HS-27A (cell line): ENCODE data around the gene LIPE.
A peak's percentile ranks its signal among the peaks of the same experiment; 100 is the strongest.

ENCODE experiments used
- DNase-seq: peaks from one replicate; pipeline ENCODE4 v3.0.0-alpha.2; 2012; ENCODE audit warnings: low read depth, missing footprints

Gene LIPE

DNA sequence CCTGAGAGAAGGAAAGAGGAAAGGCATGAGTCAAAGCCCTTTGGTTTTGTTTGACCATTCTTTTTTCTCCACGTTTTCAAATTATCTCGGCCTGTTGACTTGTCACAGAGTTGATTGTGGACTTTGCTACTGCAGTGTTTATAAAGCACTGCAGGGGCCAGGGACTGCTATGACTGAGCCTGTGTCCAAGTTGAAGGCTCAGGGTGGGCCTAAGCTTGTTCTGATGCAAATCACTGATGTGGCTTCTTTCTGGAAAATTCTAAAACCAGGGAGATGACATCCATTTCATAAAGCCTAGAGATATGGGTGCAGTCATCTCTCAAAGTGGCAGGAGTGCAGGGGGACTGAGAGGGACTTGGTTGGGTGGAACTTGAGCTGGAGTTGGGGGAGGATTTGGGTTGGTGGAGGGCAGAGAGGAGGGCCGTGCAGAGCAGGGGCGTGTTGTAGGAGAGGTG lies 16.8 kb upstream of the LIPE start:
- no peak for DNase-seq

DNA sequence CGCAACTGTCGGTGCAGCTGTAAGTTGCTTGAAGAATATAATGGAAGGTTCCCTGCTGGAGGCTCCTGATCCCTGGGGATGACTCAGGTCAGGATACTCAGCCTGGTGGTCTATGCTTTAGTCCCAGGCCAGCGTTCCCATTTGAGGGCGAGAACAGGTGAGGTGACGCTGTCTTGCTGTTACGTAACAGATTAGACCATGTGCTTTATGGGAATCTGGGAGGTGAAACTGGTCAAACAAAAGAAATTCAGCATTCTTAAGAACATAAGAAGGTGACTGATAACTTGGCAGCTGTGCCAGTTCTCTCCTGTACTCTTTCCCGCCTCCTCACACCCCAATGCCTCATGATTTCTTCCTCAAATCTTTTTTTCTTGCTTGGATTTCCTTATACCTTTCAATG lies 15.6 kb upstream of the LIPE start, which contains the start of gene CXCL17:
Gene CXCL17, minus strand, starts transcription at position 114 of the 400 bp plus-strand sequence. CDS start 114 bp downstream, outside the sequence.
- DNase-seq, result no peak

DNA sequence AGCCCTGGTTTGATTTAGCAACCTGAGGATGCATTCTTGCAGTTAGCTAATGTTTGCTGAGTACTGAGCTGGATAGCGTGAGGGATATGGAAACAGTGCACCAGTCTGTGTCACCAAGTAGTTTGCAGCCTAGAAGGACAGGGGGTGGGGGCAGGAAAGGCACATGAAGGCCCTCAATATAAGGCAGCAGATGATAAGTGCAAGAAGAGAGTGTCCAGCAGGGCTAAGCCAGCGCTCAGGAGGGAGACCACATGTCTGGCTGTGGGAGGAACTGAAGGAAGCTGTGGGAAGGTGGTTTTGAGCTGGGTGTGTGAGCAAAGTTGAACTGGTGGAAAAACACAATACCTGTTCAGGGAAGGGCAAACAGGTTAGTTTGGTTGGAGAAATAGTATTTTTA lies 13.9 kb upstream of the LIPE start:
- no peak for DNase-seq

DNA sequence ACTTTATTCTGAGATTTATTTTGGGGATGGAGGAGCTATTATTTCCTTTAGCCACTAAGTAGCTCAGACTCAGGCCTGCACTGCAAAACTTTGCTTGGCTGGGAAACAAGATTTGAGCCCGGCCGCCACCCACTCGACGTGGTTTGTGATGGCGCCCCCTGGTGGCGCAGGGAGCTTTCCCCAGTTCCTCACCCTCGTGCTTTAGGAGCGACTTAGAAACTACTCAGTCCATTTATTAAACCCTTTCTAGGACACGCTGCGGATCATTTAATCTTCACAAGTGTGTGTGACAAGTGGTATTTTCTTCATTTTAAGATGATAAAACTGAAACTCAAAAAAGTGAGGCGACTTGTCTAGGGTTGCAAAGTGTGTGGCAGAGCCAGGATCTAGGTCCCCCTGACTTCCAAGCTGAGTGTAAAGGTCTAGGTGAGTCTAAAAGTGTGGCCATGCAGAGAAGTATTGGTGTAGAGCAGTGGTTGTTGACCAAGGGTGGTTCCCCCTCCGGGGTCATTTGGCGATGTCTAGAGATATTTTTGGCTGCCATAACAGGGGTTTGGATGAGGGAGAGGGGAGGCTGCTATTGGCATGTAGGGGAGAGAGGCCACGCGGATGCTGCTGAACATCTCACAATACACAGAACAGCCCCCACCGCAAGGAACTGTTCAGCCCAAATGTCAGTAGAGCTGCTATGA lies 13.3 kb upstream of the LIPE start:
- peak; percentile 42 for DNase-seq

DNA sequence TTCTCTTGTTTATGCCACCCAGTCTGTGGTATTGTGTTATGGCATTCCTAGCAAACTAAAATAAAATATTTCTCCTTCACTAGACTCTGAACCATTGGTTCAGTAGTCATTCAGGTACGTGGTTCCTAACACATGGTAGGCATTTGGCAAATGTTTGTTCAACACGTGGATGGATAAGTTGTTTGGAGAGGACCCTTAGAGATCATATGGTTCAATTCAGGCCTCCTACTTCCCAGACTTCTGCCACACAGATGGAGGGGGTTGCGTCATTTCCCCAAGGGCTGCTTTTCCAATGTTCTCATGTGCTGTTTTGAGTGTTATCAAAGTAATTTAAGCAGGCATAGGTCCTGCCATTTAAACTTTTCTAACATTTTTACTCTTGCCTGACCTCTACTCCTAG lies 8.8 kb upstream of the LIPE start:
- DNase-seq, result no peak

- no peak for DNase-seq
Observed at GRCh38 chr19:42435316-42435715, 8.1 kb upstream of the LIPE start.

- DNase-seq, result peak; percentile 64
Observed at GRCh38 chr19:42433503-42434260, 6.5 kb upstream of the LIPE start.

DNA sequence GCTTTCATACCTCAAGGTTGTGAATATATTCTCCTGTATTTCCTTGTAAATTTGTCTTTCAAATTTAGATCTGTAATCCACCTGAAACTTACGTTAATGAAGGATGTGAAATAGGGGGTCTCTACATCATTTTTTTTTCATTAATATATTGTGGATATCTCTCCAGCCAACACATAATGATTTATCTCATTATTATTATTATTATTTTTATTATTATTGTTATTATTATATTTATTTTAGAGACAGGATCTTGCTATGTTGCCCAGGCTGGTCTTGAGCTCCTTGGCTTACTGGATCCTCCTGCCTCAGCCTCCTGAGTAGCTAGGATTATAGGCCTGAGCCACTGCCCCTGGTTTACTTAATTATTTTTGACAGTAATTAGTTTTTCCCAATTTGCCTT lies 4.3 kb upstream of the LIPE start:
- no peak for DNase-seq

DNA sequence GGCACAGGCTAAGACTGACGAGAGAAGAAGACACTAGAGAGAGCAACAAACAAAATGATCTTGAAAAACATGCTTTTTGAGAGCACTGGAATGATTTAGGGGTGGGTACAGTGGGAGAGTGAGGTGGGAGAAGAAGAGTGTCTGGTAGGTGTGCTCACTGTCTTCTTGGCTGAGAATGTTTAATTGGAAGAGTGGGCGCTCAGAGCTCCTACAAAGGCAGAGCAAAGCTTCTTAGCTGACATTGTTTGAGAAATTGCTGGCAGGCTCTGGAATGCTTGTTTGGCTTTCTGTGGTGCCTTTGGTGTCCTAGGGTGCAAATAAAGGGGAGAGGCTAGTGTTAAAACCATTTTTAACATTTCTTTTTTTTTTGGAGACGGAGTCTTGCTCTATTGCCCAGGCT lies 1.5 kb upstream of the LIPE start:
- DNase-seq, result no peak

GRCh38 chr19:42426643-42427042 lies 545 bp downstream of the LIPE start:
- DNase-seq, result no peak

DNA sequence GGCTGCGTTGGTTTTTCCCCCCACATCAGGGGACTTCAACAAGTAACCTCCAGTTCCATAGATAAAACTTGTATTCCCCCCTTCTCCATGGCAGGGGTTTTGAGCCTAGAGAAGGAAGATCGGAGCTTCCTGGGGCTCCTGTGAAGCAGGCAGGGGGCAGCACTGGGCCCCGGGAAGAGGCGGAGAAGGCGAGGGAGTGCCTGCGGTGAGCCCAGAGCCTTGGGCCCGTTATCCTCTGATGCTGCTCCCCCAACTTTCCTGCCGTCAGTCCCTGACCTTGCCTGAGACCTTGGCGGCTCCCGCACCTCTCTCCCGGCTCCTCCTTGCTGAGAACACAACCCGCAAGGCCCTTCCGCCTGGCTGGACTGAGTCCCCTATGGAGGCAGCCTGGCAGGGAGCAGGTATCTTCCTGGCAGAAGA lies 2.5 kb downstream of the LIPE start:
- no peak for DNase-seq

GRCh38 chr19:42424345-42424707 lies 2.9 kb downstream of the LIPE start:
- no peak for DNase-seq

DNA sequence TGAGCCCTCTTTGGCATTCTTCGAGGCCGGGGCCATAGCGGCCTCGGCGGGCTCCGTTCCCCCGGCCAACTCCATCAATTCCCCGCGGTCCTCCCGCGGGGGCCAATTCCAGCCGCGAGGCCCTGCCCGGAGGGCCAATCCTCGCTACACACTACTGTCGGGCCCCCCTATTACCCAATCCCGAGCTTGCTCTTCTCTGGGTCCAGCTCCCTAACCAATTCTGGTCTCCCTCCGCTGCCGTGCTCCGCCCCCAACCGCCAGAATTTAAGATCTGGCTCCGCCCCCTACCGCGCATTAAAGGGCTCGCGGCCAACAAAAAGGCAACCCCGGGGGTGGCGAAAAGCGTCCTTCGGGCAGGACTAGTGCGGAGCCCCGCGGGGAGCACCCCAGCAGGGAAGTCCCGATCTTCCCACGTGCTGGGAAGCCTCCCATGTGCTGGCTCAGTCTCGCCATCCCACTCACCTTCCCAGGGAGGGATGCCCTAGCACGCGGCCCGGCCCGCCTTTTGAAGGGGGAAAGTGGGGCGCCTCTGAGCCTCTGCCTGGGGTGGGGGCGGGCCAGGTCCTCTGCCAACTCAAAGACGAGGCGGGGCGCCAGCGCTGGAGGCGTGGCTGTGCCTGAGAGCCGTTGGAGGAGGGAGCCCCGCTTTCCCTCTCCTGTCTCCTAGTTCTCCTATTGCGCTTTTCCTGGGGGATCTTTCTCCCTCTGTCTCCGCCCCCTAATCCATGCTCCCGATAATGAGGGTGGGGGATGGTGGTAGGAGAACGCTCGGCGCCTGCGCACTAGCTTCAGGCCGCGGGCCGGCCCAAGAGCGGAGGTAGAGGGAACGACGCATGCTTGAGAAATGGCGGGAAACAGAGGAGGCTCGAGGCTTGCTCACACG lies 3.5 kb downstream of the LIPE start:
- DNase-seq, result peak; percentile 99

DNA sequence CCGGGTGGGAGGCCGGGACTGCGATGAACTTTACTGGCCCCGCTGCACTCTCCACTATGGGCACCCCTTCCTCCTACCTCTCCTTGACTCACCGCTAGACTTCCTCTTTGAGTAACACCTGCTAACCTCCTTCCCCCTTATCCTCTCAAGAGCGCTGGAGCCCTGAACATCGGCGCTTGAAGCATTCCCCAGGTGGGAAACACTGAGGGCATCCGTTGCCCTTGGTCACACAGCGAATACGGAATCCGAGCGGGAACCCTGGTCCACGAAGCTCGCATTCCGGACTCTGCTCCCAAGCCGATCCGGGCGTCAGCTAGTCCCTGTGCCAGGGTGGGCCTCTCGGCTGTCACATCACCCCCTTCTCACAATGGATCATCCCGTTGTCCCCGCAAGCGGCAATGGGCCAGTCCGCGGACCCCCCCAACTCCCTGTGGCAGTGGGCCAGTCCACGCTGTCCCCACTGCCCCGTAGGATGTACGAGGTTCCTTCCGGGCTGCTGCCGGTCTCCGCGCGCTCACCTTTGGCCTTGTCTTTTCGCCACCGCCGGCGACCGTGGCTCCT lies 4.2 kb downstream of the LIPE start:
- peak; percentile 33 for DNase-seq

DNA sequence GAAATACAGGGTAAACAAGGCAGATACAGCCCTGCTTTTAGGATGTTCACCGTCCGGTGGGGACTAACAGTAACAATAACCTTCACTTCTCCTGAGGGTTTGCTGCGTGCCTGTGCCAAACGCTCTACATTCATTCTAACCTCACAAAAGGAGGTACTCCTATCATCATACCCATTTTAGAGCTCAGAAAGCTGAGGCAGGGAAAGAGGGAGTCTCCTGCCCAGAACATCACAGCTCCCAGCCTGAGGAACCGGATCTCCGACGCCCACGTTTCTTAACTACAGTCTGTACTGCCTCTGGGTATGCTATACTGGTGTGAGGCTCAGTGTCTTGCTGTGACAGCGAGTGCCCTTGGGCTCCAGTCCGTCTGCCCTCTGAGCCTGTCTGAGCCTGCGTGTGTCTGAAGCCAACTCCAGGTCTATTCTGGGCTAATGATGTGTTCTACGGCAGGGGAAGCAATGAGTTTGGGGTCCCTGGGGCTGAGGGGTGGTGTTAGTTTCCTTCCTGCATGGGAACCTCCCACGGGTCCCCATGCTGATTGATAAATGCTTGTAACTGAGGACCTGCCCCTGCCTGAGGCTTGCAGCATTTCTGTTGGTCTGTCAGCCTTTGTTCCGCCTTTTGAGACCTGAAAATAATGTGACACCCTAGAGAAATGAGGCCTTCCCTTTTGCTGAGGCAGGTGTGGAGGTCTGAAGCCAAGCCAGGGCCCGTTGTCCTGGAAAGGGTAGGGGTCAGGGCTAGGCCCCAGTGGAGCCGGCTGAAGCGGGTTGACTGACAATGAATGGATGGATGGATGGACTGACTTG lies 4.9 kb downstream of the LIPE start:
- no peak for DNase-seq

DNA sequence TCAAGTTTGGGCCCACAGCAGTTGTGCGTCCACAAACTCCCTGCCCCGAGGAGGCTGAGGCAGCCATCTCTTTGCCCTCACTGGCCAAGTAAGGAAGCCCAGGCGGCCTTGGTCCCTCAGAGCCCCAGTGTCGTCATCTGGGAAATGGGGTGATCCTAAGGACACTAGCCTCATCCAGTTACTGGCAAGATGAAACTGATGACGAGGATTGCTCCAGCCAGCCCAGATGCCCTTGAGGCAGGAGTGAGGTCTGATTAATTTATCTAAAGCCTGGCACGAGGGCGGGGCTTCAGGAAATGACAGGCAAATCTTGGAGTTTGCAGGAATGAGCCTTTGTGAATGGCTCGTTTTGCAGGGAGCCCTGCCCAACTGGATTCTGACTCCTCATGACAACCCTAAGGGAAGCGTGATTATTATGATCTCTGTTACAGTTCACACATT lies 5.6 kb downstream of the LIPE start:
- DNase-seq, result no peak

DNA sequence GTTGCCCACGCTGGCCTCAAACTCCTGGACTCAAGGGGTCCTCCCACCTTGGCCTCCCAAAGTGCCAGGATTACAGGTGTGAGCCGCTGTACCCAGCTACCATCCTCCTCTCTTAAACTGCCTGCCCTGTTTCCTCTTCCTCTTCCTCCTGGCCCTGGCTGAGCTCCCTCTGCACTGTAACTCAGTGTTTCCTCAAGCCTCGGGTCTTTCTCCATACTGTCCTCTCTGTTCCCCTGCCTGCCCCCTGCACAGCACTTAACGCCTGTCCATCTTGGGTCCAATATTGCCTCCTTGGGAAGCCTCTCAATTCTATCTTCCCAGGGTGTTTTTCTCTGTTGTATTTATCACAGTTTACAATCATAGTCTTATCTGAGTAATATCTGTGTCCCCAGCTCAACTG lies 6.1 kb downstream of the LIPE start:
- DNase-seq, result no peak

DNA sequence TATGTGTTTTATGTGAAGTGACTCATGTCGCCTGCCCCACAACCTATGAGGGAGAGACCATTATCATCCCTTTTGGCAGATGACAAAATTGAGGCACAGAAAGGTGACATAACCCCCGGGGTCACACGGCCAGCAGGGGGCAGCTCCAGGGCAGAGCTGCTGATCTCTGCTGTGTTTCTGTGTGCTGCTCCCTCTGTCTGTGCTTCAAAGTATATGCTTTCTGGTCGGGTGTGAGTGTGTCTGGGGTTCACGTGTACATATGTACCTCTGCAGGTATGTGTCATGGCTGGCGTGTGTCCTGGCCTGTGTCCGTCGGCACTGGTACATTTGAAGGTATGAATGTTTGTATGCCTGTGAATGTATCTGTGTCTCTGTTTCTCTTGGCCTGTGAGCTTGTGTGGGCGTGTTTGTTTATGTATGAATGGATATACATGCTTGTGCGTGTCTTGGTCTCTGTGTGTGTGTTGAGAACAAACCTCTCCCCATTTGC lies 7.1 kb downstream of the LIPE start:
- DNase-seq, result no peak

DNA sequence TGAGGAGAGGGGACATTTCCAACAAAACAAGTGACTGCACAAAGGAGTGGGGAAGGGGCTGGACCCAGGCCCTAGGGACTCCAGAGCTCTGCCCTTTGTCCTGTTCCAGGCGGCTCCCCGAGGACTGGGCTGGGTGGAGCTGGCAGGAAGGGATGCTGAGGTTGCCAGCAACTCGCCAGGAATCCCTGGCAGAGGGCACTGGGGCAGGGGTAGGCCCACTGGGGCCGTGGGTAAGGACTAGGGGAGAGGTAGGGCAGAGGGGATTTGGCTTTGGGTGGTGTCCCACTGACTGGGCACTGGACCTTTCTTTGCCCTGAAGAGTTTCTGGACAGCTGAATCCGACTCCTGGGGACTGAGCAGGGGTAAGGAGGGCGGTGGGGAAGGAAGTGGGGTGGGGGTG lies 7.9 kb downstream of the LIPE start:
- DNase-seq, result no peak

- DNase-seq, result no peak
Observed at GRCh38 chr19:42412661-42413076, 14.5 kb downstream of the LIPE start.

DNA sequence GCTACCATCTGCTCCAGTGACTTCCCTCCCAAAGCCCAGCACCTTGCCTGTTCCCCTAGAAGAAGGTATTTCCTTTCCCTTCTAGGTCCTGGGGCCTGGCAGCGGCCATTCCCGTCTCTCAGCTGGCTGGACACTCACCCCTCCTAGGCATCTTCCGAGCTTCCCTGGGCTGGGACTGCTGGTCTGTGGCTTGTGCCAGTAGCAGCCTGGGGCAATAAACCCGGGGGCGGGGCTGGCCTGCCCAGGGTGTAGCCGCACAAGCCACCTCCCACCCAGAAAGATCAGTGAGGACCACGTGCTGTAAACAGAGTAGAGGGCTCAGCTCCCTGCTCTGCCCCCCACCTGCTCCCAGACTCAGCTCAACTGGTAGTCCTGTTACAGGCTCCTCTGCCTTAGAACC lies 15.0 kb downstream of the LIPE start:
- no peak for DNase-seq
